HG03045 (cell line): ENCODE measurements around the gene TRIM58.

Source experiments
- ATAC-seq: cut with Tn5 transposase; IDR thresholded peaks from one replicate; pipeline ENCODE4 v1.9.1; 2021; ENCODE audit warnings: mild to moderate bottlenecking, moderate library complexity; ENCODE audit not compliant: unreplicated experiment

The TRIM58 gene

GRCh38 chr1:247857069-247857984, at the start of gene TRIM58:
TRIM58 (plus strand) TSS chr1:247857187; CDS start chr1:247857247, 60 bp downstream.
- ATAC-seq: no peak

- no peak for ATAC-seq
Observed at GRCh38 chr1:247812637-247813036, 44.4 kb upstream of the TRIM58 start.

GRCh38 chr1:247822060-247822459, 34.9 kb upstream of the TRIM58 start:
- no peak for ATAC-seq

GRCh38 chr1:247824023-247824422, 33.0 kb upstream of the TRIM58 start, which contains the start of gene OR14A16:
OR14A16 (minus strand) TSS chr1:247824119; CDS start chr1:247815729, 8,390 bp downstream.
- ATAC-seq: no peak

- no peak for ATAC-seq
Observed at GRCh38 chr1:247825362-247825761, 31.6 kb upstream of the TRIM58 start.

GRCh38 chr1:247829656-247830055, 27.3 kb upstream of the TRIM58 start:
- ATAC-seq: no peak

GRCh38 chr1:247833601-247834000, 23.4 kb upstream of the TRIM58 start:
- no peak for ATAC-seq

- no peak for ATAC-seq
Observed at GRCh38 chr1:247840818-247841217, 16.2 kb upstream of the TRIM58 start.

- no peak for ATAC-seq
Observed at GRCh38 chr1:247841796-247842195, 15.2 kb upstream of the TRIM58 start, which contains the start of gene OR11L1. OR11L1 (minus strand) TSS chr1:247841896; CDS start chr1:247841896, 0 bp downstream.

GRCh38 chr1:247843411-247843810, 13.6 kb upstream of the TRIM58 start:
- no peak for ATAC-seq

- no peak for ATAC-seq
Observed at GRCh38 chr1:247845011-247845692, 11.8 kb upstream of the TRIM58 start.

GRCh38 chr1:247845693-247846017, 11.3 kb upstream of the TRIM58 start:
- ATAC-seq: no peak

- ATAC-seq: no peak
Observed at GRCh38 chr1:247848346-247848745, 8.6 kb upstream of the TRIM58 start.

GRCh38 chr1:247849616-247850015, 7.4 kb upstream of the TRIM58 start:
- ATAC-seq: no peak

- no peak for ATAC-seq
Observed at GRCh38 chr1:247854899-247855545, 2.0 kb upstream of the TRIM58 start.

GRCh38 chr1:247855911-247856310, 1.1 kb upstream of the TRIM58 start:
- ATAC-seq: no peak

- no peak for ATAC-seq
Observed at GRCh38 chr1:247857985-247858619, 1.1 kb downstream of the TRIM58 start.

- no peak for ATAC-seq
Observed at GRCh38 chr1:247862756-247863155, 5.8 kb downstream of the TRIM58 start.

- no peak for ATAC-seq
Observed at GRCh38 chr1:247864644-247865043, 7.7 kb downstream of the TRIM58 start.

- ATAC-seq: no peak
Observed at GRCh38 chr1:247865416-247865815, 8.4 kb downstream of the TRIM58 start.

GRCh38 chr1:247883346-247883745, 26.4 kb downstream of the TRIM58 start:
- ATAC-seq: no peak
